ENCODE data around the gene ZNF521. TPM values are rescaled to one million over a fixed set of nuclear protein-coding genes. Genes with fewer than 3 reads are reported as not detected.

Gene ZNF521
- total and polyA plus RNA-seq, 2 donors (not counting 3 experiments of a cell fraction or from before 2014, with no cell fraction given) = 111 to 168 TPM

GRCh38 chr18:25262920-25263319 lies 89.0 kb downstream of the ZNF521 start:
- Histone ChIP-seq H3K79me2 (ENCODE audit: control insufficient read depth, insufficient read depth, low read length) (peaks cover 26% of the 10 kb centered on the region), H3K27me3 (ENCODE audit: control insufficient read depth in 2 of 2, insufficient read depth in 2 of 2, low read length in 2 of 2) (no peaks in the 10 kb centered on the region), H2AFZ (ENCODE audit: low read depth, low read length) (no peak overlapping the region), H3K36me3 (ENCODE audit: control insufficient read depth in 2 of 2, extremely low read depth in 1 of 2, insufficient read depth in 2 of 2, low read length in 2 of 2) (peaks cover 6 to 20% of the 10 kb centered on the region in 2 experiments), H3K4me2 (ENCODE audit: insufficient read depth, low read length) (no peak overlapping the region), H3K9me3 (replicated peaks; ENCODE audit: control insufficient read depth, insufficient read depth, low read length) (no peaks in the 10 kb centered on the region), H3K9me1 (replicated peaks; ENCODE audit: control insufficient read depth, extremely low read depth, insufficient read depth, low read length) (no peaks in the 10 kb centered on the region), H3K9ac (replicated peaks; ENCODE audit: extremely low read depth, insufficient read depth, low read length) (no peak overlapping the region), H4K20me1 (replicated peaks; ENCODE audit: control insufficient read depth, extremely low read depth, insufficient read depth, low read length) (peaks cover 10% of the 10 kb centered on the region), H3K4me3 (replicated peaks in 1 of 3; ENCODE audit: insufficient read depth in 1 of 3, low read depth in 1 of 3, low read length in 3 of 3) (no peak overlapping the region), H3K27ac (ENCODE audit: insufficient read depth, low read depth, low read length) (no peak overlapping the region), H3K4me1 (ENCODE audit: control insufficient read depth, extremely low read depth, insufficient read depth, low read length) (peaks cover 3% of the 10 kb centered on the region)
- BruUV-seq (replicated peaks) = no TSS peak
- POLR2A ChIA-PET = no interaction called here
- dilution Hi-C loops (cut with MboI; ENCODE audit: extremely low pct_ligation_motif_present, low sequenced_read_pairs) = no loop called here
- TF ChIP-seq POLR2A (IDR thresholded peaks at IDR 0.05; ENCODE audit: low read depth, low read length) (no peak), JUN (IDR thresholded peaks at IDR 0.05; ENCODE audit: borderline replicate concordance, insufficient read depth, insufficient read length, low read depth) (no peak), MYC (IDR thresholded peaks at IDR 0.05; ENCODE audit: low read depth, low read length) (no peak)
- DNase-seq (ENCODE audit: low read depth, low spot score) (no peak), FAIRE-seq (no peak)
- CTCF ChIA-PET = no interaction called here
- intact Hi-C loops (cut with micrococcal nuclease) = no loop called here

- TF ChIP-seq MYC (IDR thresholded peaks at IDR 0.05; ENCODE audit: low read depth, low read length) (no peak), POLR2A (IDR thresholded peaks at IDR 0.05; ENCODE audit: low read depth, low read length) (no peak), EZH2 (IDR thresholded peaks at IDR 0.05; ENCODE audit: borderline replicate concordance, low read depth, low read length, severe bottlenecking) (no peak), MAX (IDR thresholded peaks at IDR 0.05; ENCODE audit: insufficient read depth, insufficient read length) (no peak), FOS (IDR thresholded peaks at IDR 0.05; ENCODE audit: borderline replicate concordance, insufficient read depth, low read length) (no peak), GATA2 (IDR thresholded peaks at IDR 0.05; ENCODE audit: insufficient read depth, insufficient read length, low read depth, low read length) (no peak), JUN (IDR thresholded peaks at IDR 0.05; ENCODE audit: borderline replicate concordance, insufficient read depth, insufficient read length, low read depth) (no peak)
- Histone ChIP-seq H3K4me3 (replicated peaks in 1 of 3; ENCODE audit: insufficient read depth in 1 of 3, low read depth in 1 of 3, low read length in 3 of 3) (no peak overlapping the region), H3K4me2 (ENCODE audit: insufficient read depth, low read length) (no peak overlapping the region), H4K20me1 (replicated peaks; ENCODE audit: control insufficient read depth, extremely low read depth, insufficient read depth, low read length) (peaks cover 10% of the 10 kb centered on the region), H3K9ac (replicated peaks; ENCODE audit: extremely low read depth, insufficient read depth, low read length) (no peak overlapping the region), H3K27ac (ENCODE audit: insufficient read depth, low read depth, low read length) (no peak overlapping the region), H3K4me1 (ENCODE audit: control insufficient read depth, extremely low read depth, insufficient read depth, low read length) (peaks cover 9% of the 10 kb centered on the region), H3K36me3 (ENCODE audit: control insufficient read depth in 2 of 2, extremely low read depth in 1 of 2, insufficient read depth in 2 of 2, low read length in 2 of 2) (peaks cover 6 to 16% of the 10 kb centered on the region in 2 experiments), H2AFZ (ENCODE audit: low read depth, low read length) (no peak overlapping the region), H3K27me3 (ENCODE audit: control insufficient read depth in 2 of 2, insufficient read depth in 2 of 2, low read length in 2 of 2) (no peaks in the 10 kb centered on the region), H3K9me1 (replicated peaks; ENCODE audit: control insufficient read depth, extremely low read depth, insufficient read depth, low read length) (no peaks in the 10 kb centered on the region), H3K79me2 (ENCODE audit: control insufficient read depth, insufficient read depth, low read length) (peaks cover 22% of the 10 kb centered on the region), H3K9me3 (replicated peaks; ENCODE audit: control insufficient read depth, insufficient read depth, low read length) (no peaks in the 10 kb centered on the region)
- dilution Hi-C loops (cut with MboI; ENCODE audit: extremely low pct_ligation_motif_present, low sequenced_read_pairs) = no loop called here
- DNase-seq (ENCODE audit: low read depth, low spot score) = no peak
- no peak for FAIRE-seq
- ChIA-PET CTCF (interaction anchor here (1.0 kb wide), 1 partner anchor 9 kb away, joined by 3 read pairs; no protein-coding TSS in a partner anchor), POLR2A (no interaction called here)
- intact Hi-C loops (cut with micrococcal nuclease) = no loop called here
- BruUV-seq (replicated peaks) = no TSS peak
These were observed 90.2 kb downstream of the ZNF521 start for GRCh38 chr18:25261768-25262167.

All from endothelial cell of umbilical vein (primary cell).